Measurements from ENCODE around the gene FCMR.
"Not testable (repeated sequence)": the region's sequence is repeated elsewhere in the genome, so short reads cannot be mapped to it uniquely, and the experiment has no call there.

GRCh38 chr1:206923961-206924557, 2.3 kb upstream of the FCMR start:
- not testable (repeated sequence) for TF ChIP-seq CTCF (conservative IDR thresholded peaks at IDR 0.05; ENCODE audit: low read depth, low read length); EZH2 (IDR thresholded peaks at IDR 0.05; ENCODE audit: low read length, unreplicated experiment); EZH2phosphoT487 (IDR thresholded peaks at IDR 0.05; ENCODE audit: borderline replicate concordance, low read length)

Measured in PC-3 (cell line).